ENCODE measurements around the gene KCNQ5.

The KCNQ5 gene

DNA sequence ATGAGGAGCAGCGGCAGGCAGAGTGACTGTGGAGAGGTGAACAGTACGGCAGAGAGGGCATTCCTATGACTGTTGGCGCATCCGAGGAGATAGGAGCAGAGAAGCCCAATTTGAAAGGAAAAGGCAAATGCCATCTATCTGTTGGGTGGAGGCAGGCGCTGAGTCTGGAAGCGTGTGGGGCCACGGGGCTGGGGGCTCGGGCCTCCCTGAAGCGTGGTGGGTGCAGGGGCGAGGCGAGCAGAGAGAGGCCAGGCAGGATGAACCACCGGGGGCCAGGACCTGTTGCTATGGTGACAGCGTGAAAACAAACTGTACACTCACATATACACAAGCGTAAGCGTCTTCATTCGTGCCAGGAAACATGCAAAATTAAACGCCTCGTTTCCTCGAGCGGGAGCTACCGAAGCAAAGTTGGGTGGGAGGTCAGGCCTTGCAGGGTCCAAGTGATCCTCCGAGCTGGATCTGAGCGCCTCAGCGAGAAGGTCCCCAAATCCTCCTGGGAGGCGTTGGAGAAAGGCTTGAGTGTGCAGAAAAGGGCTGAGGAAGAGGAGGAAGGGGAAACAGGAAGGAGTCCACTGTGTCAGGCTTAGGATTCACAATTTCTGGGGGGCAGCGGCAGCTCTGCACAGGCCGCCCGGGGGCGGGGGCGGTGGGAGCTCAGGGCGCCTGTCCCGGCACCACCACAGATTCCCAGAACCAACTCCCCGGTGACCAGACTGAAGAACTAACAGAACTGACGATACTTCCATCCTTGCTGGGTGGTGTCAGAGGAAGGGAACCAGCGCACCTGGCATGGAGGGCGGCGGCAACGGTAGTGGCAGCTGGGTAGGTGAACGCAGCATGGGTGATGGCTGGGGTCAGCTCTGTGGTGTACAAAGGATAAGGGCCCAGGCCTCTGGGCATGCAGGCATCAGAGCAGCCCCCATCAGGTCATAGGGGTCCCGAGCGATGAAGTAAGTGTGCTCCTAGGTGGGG, 535.2 kb downstream of the KCNQ5 start:
- in situ Hi-C loops (cut with HindIII; ENCODE audit: low sequenced_read_pairs): no loop called here
- no peak for DNase-seq (ENCODE audit: low read depth)
- TF ChIP-seq, protein P1, sequence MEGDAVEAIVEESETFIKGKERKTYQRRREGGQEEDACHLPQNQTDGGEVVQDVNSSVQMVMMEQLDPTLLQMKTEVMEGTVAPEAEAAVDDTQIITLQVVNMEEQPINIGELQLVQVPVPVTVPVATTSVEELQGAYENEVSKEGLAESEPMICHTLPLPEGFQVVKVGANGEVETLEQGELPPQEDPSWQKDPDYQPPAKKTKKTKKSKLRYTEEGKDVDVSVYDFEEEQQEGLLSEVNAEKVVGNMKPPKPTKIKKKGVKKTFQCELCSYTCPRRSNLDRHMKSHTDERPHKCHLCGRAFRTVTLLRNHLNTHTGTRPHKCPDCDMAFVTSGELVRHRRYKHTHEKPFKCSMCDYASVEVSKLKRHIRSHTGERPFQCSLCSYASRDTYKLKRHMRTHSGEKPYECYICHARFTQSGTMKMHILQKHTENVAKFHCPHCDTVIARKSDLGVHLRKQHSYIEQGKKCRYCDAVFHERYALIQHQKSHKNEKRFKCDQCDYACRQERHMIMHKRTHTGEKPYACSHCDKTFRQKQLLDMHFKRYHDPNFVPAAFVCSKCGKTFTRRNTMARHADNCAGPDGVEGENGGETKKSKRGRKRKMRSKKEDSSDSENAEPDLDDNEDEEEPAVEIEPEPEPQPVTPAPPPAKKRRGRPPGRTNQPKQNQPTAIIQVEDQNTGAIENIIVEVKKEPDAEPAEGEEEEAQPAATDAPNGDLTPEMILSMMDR (IDR thresholded peaks at IDR 0.05; ENCODE audit: low read depth, low read length, missing control alignments): no peak
- no peak overlapping the region for H3K4me3 ChIP-seq (ENCODE audit: low read depth, low read length)

DNA sequence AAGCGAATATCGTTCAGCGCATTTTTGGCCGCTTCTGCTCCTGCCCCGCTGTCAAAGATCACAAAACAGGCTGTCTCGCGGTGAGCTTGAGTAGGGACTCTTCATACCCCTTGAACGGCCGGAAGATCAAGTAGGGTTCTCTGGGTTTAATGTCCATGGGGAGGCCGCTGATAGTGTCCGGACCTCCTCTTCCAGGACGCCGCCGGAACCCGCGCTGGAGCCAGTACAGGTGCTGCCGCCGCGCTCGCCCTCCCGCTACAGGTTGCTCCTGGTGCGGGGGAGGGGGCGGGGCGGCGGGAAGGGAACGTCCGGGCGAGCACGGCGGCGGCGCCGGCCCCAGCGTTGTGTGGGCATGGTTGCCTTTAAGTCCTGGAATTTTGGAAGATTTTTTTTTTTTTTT, 536.0 kb downstream of the KCNQ5 start:
- TF ChIP-seq, protein P1 (IDR thresholded peaks at IDR 0.05; ENCODE audit: low read depth, low read length, missing control alignments): no peak
- in situ Hi-C loops (cut with HindIII; ENCODE audit: low sequenced_read_pairs): no loop called here
- DNase-seq (ENCODE audit: low read depth): no peak
- no peak overlapping the region for H3K4me3 ChIP-seq (ENCODE audit: low read depth, low read length)

DNA sequence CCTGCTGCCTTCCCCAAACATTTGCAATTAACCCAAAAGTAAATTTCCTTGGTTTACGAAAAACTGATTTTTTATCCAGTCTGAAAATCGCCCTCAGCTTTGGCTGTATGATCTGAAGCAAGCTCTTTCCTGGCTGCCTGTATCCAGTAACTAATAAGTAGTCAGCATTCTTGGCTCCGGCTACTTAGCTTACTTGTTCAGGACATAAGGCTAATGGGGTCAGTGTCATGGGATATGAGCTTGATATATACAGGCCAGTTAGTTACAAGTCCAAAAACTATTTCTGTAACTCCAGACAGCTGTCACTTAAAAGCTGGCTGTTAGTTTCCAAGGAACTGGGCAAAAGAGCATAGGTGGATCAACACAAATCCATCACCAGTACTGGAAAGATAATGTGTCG, 547.2 kb downstream of the KCNQ5 start:
- DNase-seq (ENCODE audit: low read depth): no peak
- in situ Hi-C loops (cut with HindIII; ENCODE audit: low sequenced_read_pairs): no loop called here
- TF ChIP-seq, protein P1 (IDR thresholded peaks at IDR 0.05; ENCODE audit: low read depth, low read length, missing control alignments): no peak
- no peak overlapping the region for H3K4me3 ChIP-seq (ENCODE audit: low read depth, low read length)

DNA sequence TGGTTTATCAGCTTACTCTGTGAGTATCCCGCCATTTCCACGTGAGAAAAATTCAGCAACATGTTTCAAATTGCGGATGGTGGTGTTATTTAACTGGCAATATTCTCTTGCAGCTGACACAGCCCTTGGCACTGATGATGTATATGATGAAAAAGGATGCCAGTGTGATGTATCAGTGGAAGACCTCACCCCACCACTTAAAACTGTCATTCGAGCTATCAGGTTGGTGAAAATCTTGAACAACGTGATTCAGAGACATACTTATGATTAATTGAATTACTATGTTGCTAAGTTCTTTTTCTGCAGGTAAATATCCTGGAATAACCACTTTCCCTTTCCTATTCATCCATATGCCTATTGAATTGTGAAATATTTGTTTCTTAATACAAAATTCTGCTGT, 547.8 kb downstream of the KCNQ5 start:
- in situ Hi-C loops (cut with HindIII; ENCODE audit: low sequenced_read_pairs): no loop called here
- DNase-seq (ENCODE audit: low read depth): no peak
- TF ChIP-seq, protein P1 (IDR thresholded peaks at IDR 0.05; ENCODE audit: low read depth, low read length, missing control alignments): no peak

GRCh38 chr6:73174646-73175045, 552.8 kb downstream of the KCNQ5 start:
- DNase-seq (ENCODE audit: low read depth): no peak
- H3K4me3 ChIP-seq (ENCODE audit: low read depth, low read length): no peak overlapping the region
- in situ Hi-C loops (cut with HindIII; ENCODE audit: low sequenced_read_pairs): no loop called here
- TF ChIP-seq, protein P1 (IDR thresholded peaks at IDR 0.05; ENCODE audit: low read depth, low read length, missing control alignments): no peak

More for the DNA sequence above, 547.8 kb downstream of the KCNQ5 start:
- H3K4me3 ChIP-seq (ENCODE audit: low read depth, low read length): no peak overlapping the region

DNA sequence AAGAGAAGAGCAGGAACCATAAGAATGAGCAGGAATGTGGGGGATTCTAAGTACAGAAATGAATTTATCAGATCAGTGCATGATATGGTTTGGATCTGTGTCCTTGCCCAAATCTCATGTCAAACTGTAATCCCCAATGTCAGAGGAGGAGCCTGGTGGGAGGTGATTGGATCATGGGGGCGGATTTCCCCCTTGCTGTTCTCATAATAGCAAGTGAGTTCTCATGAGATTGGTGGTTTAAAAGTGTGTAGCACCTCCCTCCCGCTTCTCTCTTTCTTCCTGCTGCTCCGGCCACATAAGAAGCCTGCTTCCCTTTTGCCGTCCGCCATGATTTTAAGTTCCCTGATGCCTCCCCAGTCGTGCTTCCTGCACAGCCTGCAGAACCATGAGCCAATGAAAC, 554.2 kb downstream of the KCNQ5 start:
- no peak for DNase-seq (ENCODE audit: low read depth)
- H3K4me3 ChIP-seq (ENCODE audit: low read depth, low read length): no peak overlapping the region
- TF ChIP-seq, protein P1 (IDR thresholded peaks at IDR 0.05; ENCODE audit: low read depth, low read length, missing control alignments): no peak
- in situ Hi-C loops (cut with HindIII; ENCODE audit: low sequenced_read_pairs): no loop called here

Data from astrocyte of the cerebellum (primary cell).